SIG-M5 treated with dmso at 0.1 percent for 504 hours (cell line): ENCODE results near the gene CADPS2.

Experiments
- DNase-seq: peaks from one replicate; lab custom pipeline; 2025; ENCODE audit not compliant: unreplicated experiment; lab: John Stamatoyannopoulos, UW

Gene CADPS2

GRCh38 chr7:122327969-122328368 lies 558.3 kb downstream of the CADPS2 start:
- no peak for DNase-seq

- no peak for DNase-seq
Observed at GRCh38 chr7:122316467-122317388, 569.5 kb downstream of the CADPS2 start.

GRCh38 chr7:122315507-122316466 lies 570.5 kb downstream of the CADPS2 start:
- DNase-seq: no peak

- DNase-seq: no peak
Observed at GRCh38 chr7:122314284-122314683, 572.0 kb downstream of the CADPS2 start.

GRCh38 chr7:122312789-122313188 lies 573.5 kb downstream of the CADPS2 start:
- no peak for DNase-seq

- DNase-seq: no peak
Observed at GRCh38 chr7:122311734-122312450, 574.4 kb downstream of the CADPS2 start.

GRCh38 chr7:122311050-122311700 lies 575.1 kb downstream of the CADPS2 start:
- no peak for DNase-seq

- no peak for DNase-seq
Observed at GRCh38 chr7:122310119-122311021, 575.9 kb downstream of the CADPS2 start.

GRCh38 chr7:122309421-122309820 lies 576.8 kb downstream of the CADPS2 start:
- no peak for DNase-seq

- DNase-seq: no peak
Observed at GRCh38 chr7:122307228-122307621, 579.0 kb downstream of the CADPS2 start.

- no peak for DNase-seq
Observed at GRCh38 chr7:122306320-122307227, 579.7 kb downstream of the CADPS2 start.

- DNase-seq: no peak
Observed at GRCh38 chr7:122305475-122306319, 580.6 kb downstream of the CADPS2 start.

GRCh38 chr7:122304996-122305421 lies 581.3 kb downstream of the CADPS2 start:
- DNase-seq: no peak

GRCh38 chr7:122304319-122304975 lies 581.8 kb downstream of the CADPS2 start, which contains the start of gene FEZF1:
FEZF1 (minus strand) TSS chr7:122304750; CDS start chr7:122304437, 313 bp downstream.
- no peak for DNase-seq

GRCh38 chr7:122303531-122304318 lies 582.5 kb downstream of the CADPS2 start:
- DNase-seq: no peak
